Measurements from ENCODE around the gene IQCN.
"Not testable (repeated sequence)": the region's sequence is repeated elsewhere in the genome, so short reads cannot be mapped to it uniquely, and the experiment has no call there.

IQCN gene

GRCh38 chr19:18230941-18231734, 43.1 kb downstream of the IQCN start:
- no peak for DNase-seq

GRCh38 chr19:18229915-18230314, 44.3 kb downstream of the IQCN start:
- no peak for DNase-seq

GRCh38 chr19:18229474-18229873, 44.8 kb downstream of the IQCN start:
- DNase-seq: no peak

- no peak for DNase-seq
Measured at GRCh38 chr19:18227781-18228271, 46.4 kb downstream of the IQCN start.

GRCh38 chr19:18226956-18227780, 47.1 kb downstream of the IQCN start:
- no peak for DNase-seq

GRCh38 chr19:18225702-18226468, 48.4 kb downstream of the IQCN start, which contains the start of gene PDE4C:
Gene PDE4C (minus strand): TSS chr19:18226438. CDS start chr19:18226415, 23 bp downstream.
- DNase-seq: no peak

- no peak for DNase-seq
Measured at GRCh38 chr19:18225355-18225701, 48.9 kb downstream of the IQCN start.

- DNase-seq: no peak
Measured at GRCh38 chr19:18224525-18225354, 49.5 kb downstream of the IQCN start.

- no peak for DNase-seq
Measured at GRCh38 chr19:18223860-18224524, 50.3 kb downstream of the IQCN start.

- no peak for DNase-seq
Measured at GRCh38 chr19:18221815-18222725, 52.2 kb downstream of the IQCN start.

GRCh38 chr19:18220632-18221275, 53.5 kb downstream of the IQCN start:
- DNase-seq: no peak

- DNase-seq: no peak
Measured at GRCh38 chr19:18219911-18220631, 54.2 kb downstream of the IQCN start.

- DNase-seq: no peak
Measured at GRCh38 chr19:18218600-18218999, 55.7 kb downstream of the IQCN start.

- DNase-seq: no peak
Measured at GRCh38 chr19:18218159-18218558, 56.1 kb downstream of the IQCN start.

GRCh38 chr19:18216789-18217188, 57.5 kb downstream of the IQCN start:
- no peak for DNase-seq

- no peak for DNase-seq
Measured at GRCh38 chr19:18214779-18215433, 59.3 kb downstream of the IQCN start.

- no peak for DNase-seq
Measured at GRCh38 chr19:18211683-18212082, 62.6 kb downstream of the IQCN start.

- not testable (repeated sequence) for DNase-seq
Measured at GRCh38 chr19:18209912-18210311, 64.3 kb downstream of the IQCN start.

Measured in GF-D8 (cell line).